Measurements from ENCODE around the gene NEDD4.
"Not testable (repeated sequence)": the region's sequence is repeated elsewhere in the genome, so short reads cannot be mapped to it uniquely, and the experiment has no call there.

The NEDD4 gene

DNA sequence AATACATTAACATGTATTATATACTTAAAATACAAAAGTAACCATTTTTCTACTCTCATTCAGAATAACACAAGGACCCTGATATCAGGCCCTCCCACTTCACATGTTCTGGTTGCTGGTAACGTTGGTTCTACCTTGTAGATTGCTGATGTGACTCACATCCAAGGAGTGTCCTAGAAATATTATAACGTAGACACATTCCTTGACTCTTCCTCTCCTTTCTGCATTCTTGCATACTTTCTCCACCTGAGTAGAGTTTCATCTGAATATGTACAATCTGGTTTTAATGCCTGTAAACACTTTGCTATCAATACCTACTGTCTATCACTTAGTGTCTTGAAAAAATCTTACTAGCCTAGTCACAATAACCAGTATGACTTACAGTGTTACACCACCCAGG is 35.0 kb upstream of the NEDD4 start:
- no peaks in the 10 kb centered on the region for H3K4me1 ChIP-seq (ENCODE audit: control insufficient read depth, low read length)
- no peaks in the 10 kb centered on the region; the same call in 1 of the 2 replicates for H3K27me3 ChIP-seq (ENCODE audit: control insufficient read depth, low read length)
- no peaks in the 10 kb centered on the region for H3K79me2 ChIP-seq (ENCODE audit: control insufficient read depth, low read length)
- H3K4me2 ChIP-seq (ENCODE audit: low read length) = no peak overlapping the region
- H3K27ac ChIP-seq (ENCODE audit: low read depth, low read length) = no peak overlapping the region
- no peaks in the 10 kb centered on the region for H4K20me1 ChIP-seq (ENCODE audit: control insufficient read depth, insufficient read depth, low read depth, low read length)
- no peaks in the 10 kb centered on the region for H3F3A ChIP-seq (ENCODE audit: control insufficient read depth, insufficient read depth)
- H3K9me3 ChIP-seq (ENCODE audit: control insufficient read depth, insufficient read depth, low read length) = no peaks in the 10 kb centered on the region
- no peak overlapping the region for H3K4me3 ChIP-seq (ENCODE audit: low read length)
- H3K9me2 ChIP-seq (replicated peaks; ENCODE audit: control insufficient read depth, low read length) = no peaks in the 10 kb centered on the region
- TF ChIP-seq EZH2phosphoT487 (IDR thresholded peaks at IDR 0.05; ENCODE audit: borderline replicate concordance, low read length) (no peak), CTCF (IDR thresholded peaks at IDR 0.05; ENCODE audit: low read depth, low read length, poor library complexity, severe bottlenecking) (no peak)
- no peaks in the 10 kb centered on the region for H3K36me3 ChIP-seq (ENCODE audit: control insufficient read depth, low read length)

GRCh38 chr15:56023160-56023559 is 29.7 kb upstream of the NEDD4 start:
- not testable (repeated sequence) for H4K20me1 ChIP-seq (ENCODE audit: control insufficient read depth, insufficient read depth, low read depth, low read length); H3K36me3 ChIP-seq (ENCODE audit: control insufficient read depth, low read length); H3K4me1 ChIP-seq (ENCODE audit: control insufficient read depth, low read length); H3K27me3 ChIP-seq (ENCODE audit: control insufficient read depth, low read length); H3K9me2 ChIP-seq (replicated peaks; ENCODE audit: control insufficient read depth, low read length); H3K4me2 ChIP-seq (ENCODE audit: low read length); H3K9me3 ChIP-seq (ENCODE audit: control insufficient read depth, insufficient read depth, low read length); H3K79me2 ChIP-seq (ENCODE audit: control insufficient read depth, low read length); H3K4me3 ChIP-seq (ENCODE audit: low read length); H3F3A ChIP-seq (ENCODE audit: control insufficient read depth, insufficient read depth); H3K27ac ChIP-seq (ENCODE audit: low read depth, low read length)

GRCh38 chr15:56019819-56020486 is 26.5 kb upstream of the NEDD4 start:
- H3K36me3 ChIP-seq (ENCODE audit: control insufficient read depth, low read length) = no peaks in the 10 kb centered on the region
- no peaks in the 10 kb centered on the region for H3K79me2 ChIP-seq (ENCODE audit: control insufficient read depth, low read length)
- no peaks in the 10 kb centered on the region for H3K27me3 ChIP-seq (ENCODE audit: control insufficient read depth, low read length)
- no peaks in the 10 kb centered on the region for H3K9me2 ChIP-seq (replicated peaks; ENCODE audit: control insufficient read depth, low read length)
- H3K9me3 ChIP-seq (ENCODE audit: control insufficient read depth, insufficient read depth, low read length) = no peaks in the 10 kb centered on the region
- no peak overlapping the region for H3K4me3 ChIP-seq (ENCODE audit: low read length)
- no peaks in the 10 kb centered on the region for H3K4me1 ChIP-seq (ENCODE audit: control insufficient read depth, low read length)
- no peaks in the 10 kb centered on the region for H3F3A ChIP-seq (ENCODE audit: control insufficient read depth, insufficient read depth)
- no peaks in the 10 kb centered on the region for H4K20me1 ChIP-seq (ENCODE audit: control insufficient read depth, insufficient read depth, low read depth, low read length)
- no peak for TF ChIP-seq CTCF (IDR thresholded peaks at IDR 0.05; ENCODE audit: low read depth, low read length, poor library complexity, severe bottlenecking)
- no peak for TF ChIP-seq EZH2phosphoT487 (IDR thresholded peaks at IDR 0.05; ENCODE audit: borderline replicate concordance, low read length)
- no peak overlapping the region for H3K4me2 ChIP-seq (ENCODE audit: low read length)
- H3K27ac ChIP-seq (ENCODE audit: low read depth, low read length) = no peak overlapping the region

- H3K4me3 ChIP-seq (ENCODE audit: low read length) = no peak overlapping the region
- H3K9me2 ChIP-seq (replicated peaks; ENCODE audit: control insufficient read depth, low read length) = no peaks in the 10 kb centered on the region
- H3F3A ChIP-seq (ENCODE audit: control insufficient read depth, insufficient read depth) = no peaks in the 10 kb centered on the region
- no peaks in the 10 kb centered on the region for H3K27me3 ChIP-seq (ENCODE audit: control insufficient read depth, low read length)
- H3K4me1 ChIP-seq (ENCODE audit: control insufficient read depth, low read length) = no peaks in the 10 kb centered on the region
- no peaks in the 10 kb centered on the region for H3K79me2 ChIP-seq (ENCODE audit: control insufficient read depth, low read length)
- H3K4me2 ChIP-seq (ENCODE audit: low read length) = no peak overlapping the region
- no peaks in the 10 kb centered on the region for H4K20me1 ChIP-seq (ENCODE audit: control insufficient read depth, insufficient read depth, low read depth, low read length)
- H3K9me3 ChIP-seq (ENCODE audit: control insufficient read depth, insufficient read depth, low read length) = peaks cover 4% of the 10 kb centered on the region
- H3K27ac ChIP-seq (ENCODE audit: low read depth, low read length) = no peak overlapping the region
- TF ChIP-seq EZH2phosphoT487 (IDR thresholded peaks at IDR 0.05; ENCODE audit: borderline replicate concordance, low read length) = no peak
- TF ChIP-seq CTCF (IDR thresholded peaks at IDR 0.05; ENCODE audit: low read depth, low read length, poor library complexity, severe bottlenecking) = no peak
- H3K36me3 ChIP-seq (ENCODE audit: control insufficient read depth, low read length) = no peaks in the 10 kb centered on the region
Measured at GRCh38 chr15:56019060-56019793, 25.8 kb upstream of the NEDD4 start.
